ENCODE measurements around the gene UBE2F. TPM values are rescaled to one million over a fixed set of nuclear protein-coding genes. Genes with fewer than 3 reads are reported as not detected.

The UBE2F gene
- total RNA-seq, 1 donor: 49.8 TPM

- H3K4me3 ChIP-seq (ENCODE audit: low read depth, low read length): no peak overlapping the region
- no peak for DNase-seq (ENCODE audit: low read depth)
- no peak for TF ChIP-seq CTCF (IDR thresholded peaks at IDR 0.05; ENCODE audit: insufficient read depth, low read length)
Observed at GRCh38 chr2:238081150-238081549, 114.3 kb downstream of the UBE2F start.

GRCh38 chr2:238081561-238081960, 114.7 kb downstream of the UBE2F start:
- no peak for TF ChIP-seq CTCF (IDR thresholded peaks at IDR 0.05; ENCODE audit: insufficient read depth, low read length)
- H3K4me3 ChIP-seq (ENCODE audit: low read depth, low read length): no peak overlapping the region
- DNase-seq (ENCODE audit: low read depth): no peak

GRCh38 chr2:238082151-238082550, 115.3 kb downstream of the UBE2F start:
- no peak for TF ChIP-seq CTCF (IDR thresholded peaks at IDR 0.05; ENCODE audit: insufficient read depth, low read length)
- DNase-seq (ENCODE audit: low read depth): no peak
- H3K4me3 ChIP-seq (ENCODE audit: low read depth, low read length): no peak overlapping the region

GRCh38 chr2:238082827-238083226, 116.0 kb downstream of the UBE2F start:
- no peak overlapping the region for H3K4me3 ChIP-seq (ENCODE audit: low read depth, low read length)
- no peak for TF ChIP-seq CTCF (IDR thresholded peaks at IDR 0.05; ENCODE audit: insufficient read depth, low read length)
- DNase-seq (ENCODE audit: low read depth): no peak

- DNase-seq (ENCODE audit: low read depth): no peak
- TF ChIP-seq CTCF (IDR thresholded peaks at IDR 0.05; ENCODE audit: insufficient read depth, low read length): no peak
- no peak overlapping the region for H3K4me3 ChIP-seq (ENCODE audit: low read depth, low read length)
Observed at GRCh38 chr2:238083919-238084318, 117.1 kb downstream of the UBE2F start.

GRCh38 chr2:238084761-238085160, 117.9 kb downstream of the UBE2F start:
- no peak for TF ChIP-seq CTCF (IDR thresholded peaks at IDR 0.05; ENCODE audit: insufficient read depth, low read length)
- no peak for DNase-seq (ENCODE audit: low read depth)

GRCh38 chr2:238085899-238086298, 119.1 kb downstream of the UBE2F start:
- no peak for DNase-seq (ENCODE audit: low read depth)
- no peak for TF ChIP-seq CTCF (IDR thresholded peaks at IDR 0.05; ENCODE audit: insufficient read depth, low read length)
- H3K4me3 ChIP-seq (ENCODE audit: low read depth, low read length): no peak overlapping the region

More at GRCh38 chr2:238084761-238085160, 117.9 kb downstream of the UBE2F start:
- H3K4me3 ChIP-seq (ENCODE audit: low read depth, low read length): no peak overlapping the region
